ENCODE data around the gene PROCR.
"Not testable (repeated sequence)": the region's sequence is repeated elsewhere in the genome, so short reads cannot be mapped to it uniquely, and the experiment has no call there.

GRCh38 chr20:35189223-35189622, 17.4 kb downstream of the PROCR start:
- not testable (repeated sequence) for TF ChIP-seq CTCF (conservative IDR thresholded peaks at IDR 0.05 in 1 of 2, IDR thresholded peaks at IDR 0.05 in 1 of 2; ENCODE audit: low read depth in 1 of 2, low read length in 2 of 2); EZH2 (IDR thresholded peaks at IDR 0.05; ENCODE audit: low read length, missing control alignments)
